OCI-LY7 (cell line): ENCODE results near the gene AATK. TPM values are rescaled to one million over a fixed set of nuclear protein-coding genes. Genes with fewer than 3 reads are reported as not detected.

Experiments used
- BruUV-seq: library from RNA; stranded (reverse); fragments of 400-500 nt; replicated peaks from 2 replicates; lab custom pipeline; 2021; lab: Mats Ljungman, UMichigan
- CTCF ChIA-PET: fragments of 300-600 bp; sonication (Branson Sonifier 250); formaldehyde crosslinking; loops from one replicate; lab custom pipeline; 2022; ENCODE audit warnings: antibody characterized with exemption; ENCODE audit not compliant: unreplicated experiment; lab: Charles Lee
- POLR2A ChIA-PET: fragments of 300-600 bp; sonication (Branson Sonifier 250); formaldehyde crosslinking; loops from one replicate; lab custom pipeline; 2022; ENCODE audit warnings: antibody characterized with exemption; lab: Charles Lee
- DNase-seq: peaks from one replicate; pipeline ENCODE4 v3.0.0-alpha.2; 2015; ENCODE audit warnings: low spot score
- H2AFZ ChIP-seq: fragments of 200-600 bp; sonication (generic), shearing (Covaris generic); 2 replicates; pipeline ENCODE4 v1.6.1; 2014; ENCODE audit warnings: mild to moderate bottlenecking, antibody characterized with exemption, low read length, moderate library complexity
- H3K27ac ChIP-seq: fragments of 200-600 bp; sonication (generic); 2 replicates; pipeline ENCODE4 v1.5.1; 2014; ENCODE audit warnings: mixed run types, low read depth, mild to moderate bottlenecking, moderate library complexity, low read length, inconsistent platforms; ENCODE audit not compliant: poor library complexity, severe bottlenecking
- H3K36me3 ChIP-seq: fragments of 200-600 bp; sonication (generic); 2 replicates; pipeline ENCODE4 v1.6.1; 2014; ENCODE audit warnings: mild to moderate bottlenecking, antibody characterized with exemption, low read length, moderate library complexity, mixed read lengths; ENCODE audit not compliant: insufficient read depth
- H3K4me1 ChIP-seq: fragments of 200-600 bp; sonication (generic); 2 replicates; pipeline ENCODE4 v1.5.1; 2014; ENCODE audit warnings: mild to moderate bottlenecking, low read length; ENCODE audit not compliant: insufficient read depth, poor library complexity, severe bottlenecking
- H3K4me2 ChIP-seq: fragments of 200-600 bp; sonication (generic); 2 replicates; pipeline ENCODE4 v1.6.1; 2014; ENCODE audit warnings: mild to moderate bottlenecking, low read length
- H3K4me3 ChIP-seq: fragments of 200-600 bp; sonication (generic); 2 replicates; pipeline ENCODE4 v1.5.1; 2014; ENCODE audit warnings: mild to moderate bottlenecking, low read depth, low read length; ENCODE audit not compliant: poor library complexity, severe bottlenecking
- H3K79me2 ChIP-seq: fragments of 200-600 bp; sonication (generic); 2 replicates; pipeline ENCODE4 v1.6.1; 2016; ENCODE audit warnings: low read depth, mild to moderate bottlenecking, low read length, moderate library complexity, mixed read lengths; ENCODE audit not compliant: insufficient read depth
- H3K9me2 ChIP-seq: fragments of 200-600 bp; sonication (generic); 2 replicates; pipeline ENCODE4 v1.6.1; 2016; ENCODE audit warnings: mild to moderate bottlenecking, low read length, mixed read lengths; ENCODE audit not compliant: insufficient read depth
- H3K9me3 ChIP-seq: fragments of 200-600 bp; sonication (generic); 2 replicates; pipeline ENCODE4 v1.6.1; 2014; ENCODE audit warnings: mild to moderate bottlenecking, mixed run types, low read length, mixed read lengths
- H4K20me1 ChIP-seq: fragments of 200-600 bp; sonication (generic); 2 replicates; pipeline ENCODE4 v1.6.1; 2014; ENCODE audit warnings: mild to moderate bottlenecking, antibody characterized with exemption, low read length, moderate library complexity, mixed read lengths; ENCODE audit not compliant: insufficient read depth
- CTCF ChIP-seq: fragments of 200-600 bp; sonication (generic); conservative IDR thresholded peaks from 2 replicates; pipeline ENCODE4 v1.5.1; 2014; ENCODE audit warnings: mild to moderate bottlenecking, antibody characterized with exemption, low read length, moderate library complexity, mixed read lengths
- EZH2phosphoT487 ChIP-seq: fragments of 200-600 bp; sonication (generic); IDR thresholded peaks from 2 replicates; pipeline ENCODE4 v1.6.1; 2018; ENCODE audit warnings: low read depth, borderline replicate concordance, mild to moderate bottlenecking, mixed run types, antibody characterized with exemption, low read length, moderate library complexity, mixed read lengths
- intact Hi-C: fragments of 100-400 bp; cut with micrococcal nuclease; formaldehyde crosslinking; loops from one replicate; pipeline ENCODE4 v1.10.0; 2022; ENCODE audit not compliant: unreplicated experiment
- total RNA-seq, 2 experiments: library from RNA; depleted of rRNA in 1 of 2; stranded (reverse); fragments of >200 nt in 1 of 2; shearing (Covaris generic) in 1 of 2; gene quantifications; 2 replicates each; pipeline ENCODE4 v1.2.3, GENCODE V29; 2014 to 2022

Gene AATK
- total RNA-seq, 2 experiments from 2014 or later = 0.03 TPM; not detected in 1

GRCh38 chr17:81157848-81158687 is 8.0 kb downstream of the AATK start:
- Histone ChIP-seq H3K9me2 (no peaks in the 10 kb centered on the region), H3K4me2 (no peak overlapping the region), H3K79me2 (no peaks in the 10 kb centered on the region), H4K20me1 (no peaks in the 10 kb centered on the region), H2AFZ (no peak overlapping the region), H3K4me3 (no peak overlapping the region), H3K9me3 (no peaks in the 10 kb centered on the region), H3K27ac (no peak overlapping the region), H3K36me3 (no peaks in the 10 kb centered on the region), H3K4me1 (no peaks in the 10 kb centered on the region)
- no peak for DNase-seq
- TF ChIP-seq CTCF (no peak), EZH2phosphoT487 (no peak)
- CTCF ChIA-PET = no interaction called here
- intact Hi-C loops = no loop called here
- BruUV-seq = no TSS peak
- POLR2A ChIA-PET = no interaction called here

GRCh38 chr17:81156866-81157805 is 8.9 kb downstream of the AATK start:
- intact Hi-C loops = no loop called here

More at GRCh38 chr17:81156866-81157805, 8.9 kb downstream of the AATK start:
- Histone ChIP-seq H3K4me3 (no peak overlapping the region), H3K79me2 (no peaks in the 10 kb centered on the region), H3K27ac (no peak overlapping the region), H3K4me2 (no peak overlapping the region), H3K9me2 (no peaks in the 10 kb centered on the region), H2AFZ (no peak overlapping the region), H3K36me3 (no peaks in the 10 kb centered on the region), H3K4me1 (no peaks in the 10 kb centered on the region), H3K9me3 (no peaks in the 10 kb centered on the region), H4K20me1 (no peaks in the 10 kb centered on the region)
- CTCF ChIA-PET = no interaction called here
- no peak for DNase-seq
- TF ChIP-seq EZH2phosphoT487 = no peak
- TF ChIP-seq CTCF = no peak
- no TSS peak for BruUV-seq
- POLR2A ChIA-PET = interaction anchor here (0.6 kb wide), 1 partner anchor 1631 kb away, joined by 3 read pairs; no protein-coding TSS in a partner anchor
